Fibroblast of villous mesenchyme (primary cell): ENCODE data around the gene AIG1. TPM values are rescaled to one million over a fixed set of nuclear protein-coding genes. Genes with fewer than 3 reads are reported as not detected.
"Not testable (repeated sequence)": the region's sequence is repeated elsewhere in the genome, so short reads cannot be mapped to it uniquely, and the experiment has no call there.

Experiments used
- DNase-seq: peaks from one replicate; pipeline ENCODE4 v3.0.0-alpha.2; 2010; ENCODE audit warnings: low read depth
- H3K4me3 ChIP-seq: 2 replicates; pipeline ENCODE4 v1.5.1; 2011; ENCODE audit warnings: low read depth, mild to moderate bottlenecking, low read length
- total RNA-seq: library from RNA; depleted of rRNA; stranded (reverse); fragments of >200 nt; gene quantifications from 2 replicates; pipeline ENCODE4 v1.2.3, GENCODE V29; 2012
- TF ChIP-seq, protein P1 (sequence below): IDR thresholded peaks from 2 replicates; pipeline ENCODE4 v1.5.1; 2012; ENCODE audit warnings: low read depth, mild to moderate bottlenecking, low read length; ENCODE audit not compliant: insufficient read depth

The AIG1 gene
- total RNA-seq, 1 donor: 44.9 TPM

DNA sequence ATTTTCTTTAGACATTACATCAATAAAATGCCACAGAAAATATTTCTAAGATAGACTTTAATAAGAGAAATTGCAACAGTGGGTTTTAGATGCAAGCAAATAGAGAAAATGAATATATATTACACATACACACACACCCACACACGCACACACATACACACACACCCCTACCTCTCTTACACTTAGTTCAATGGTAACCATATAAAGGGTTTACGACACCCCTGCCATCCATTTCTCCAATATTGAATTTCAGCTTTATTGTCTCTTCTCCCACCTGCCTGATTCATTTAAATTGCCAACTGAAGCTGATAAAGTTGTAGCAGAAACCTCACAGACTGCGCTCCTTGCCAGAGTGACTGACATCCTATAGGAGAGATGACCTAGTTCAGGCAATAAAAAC, 235.2 kb downstream of the AIG1 start:
- H3K4me3 ChIP-seq: no peak overlapping the region
- TF ChIP-seq, protein P1, sequence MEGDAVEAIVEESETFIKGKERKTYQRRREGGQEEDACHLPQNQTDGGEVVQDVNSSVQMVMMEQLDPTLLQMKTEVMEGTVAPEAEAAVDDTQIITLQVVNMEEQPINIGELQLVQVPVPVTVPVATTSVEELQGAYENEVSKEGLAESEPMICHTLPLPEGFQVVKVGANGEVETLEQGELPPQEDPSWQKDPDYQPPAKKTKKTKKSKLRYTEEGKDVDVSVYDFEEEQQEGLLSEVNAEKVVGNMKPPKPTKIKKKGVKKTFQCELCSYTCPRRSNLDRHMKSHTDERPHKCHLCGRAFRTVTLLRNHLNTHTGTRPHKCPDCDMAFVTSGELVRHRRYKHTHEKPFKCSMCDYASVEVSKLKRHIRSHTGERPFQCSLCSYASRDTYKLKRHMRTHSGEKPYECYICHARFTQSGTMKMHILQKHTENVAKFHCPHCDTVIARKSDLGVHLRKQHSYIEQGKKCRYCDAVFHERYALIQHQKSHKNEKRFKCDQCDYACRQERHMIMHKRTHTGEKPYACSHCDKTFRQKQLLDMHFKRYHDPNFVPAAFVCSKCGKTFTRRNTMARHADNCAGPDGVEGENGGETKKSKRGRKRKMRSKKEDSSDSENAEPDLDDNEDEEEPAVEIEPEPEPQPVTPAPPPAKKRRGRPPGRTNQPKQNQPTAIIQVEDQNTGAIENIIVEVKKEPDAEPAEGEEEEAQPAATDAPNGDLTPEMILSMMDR: no peak
- DNase-seq: no peak

DNA sequence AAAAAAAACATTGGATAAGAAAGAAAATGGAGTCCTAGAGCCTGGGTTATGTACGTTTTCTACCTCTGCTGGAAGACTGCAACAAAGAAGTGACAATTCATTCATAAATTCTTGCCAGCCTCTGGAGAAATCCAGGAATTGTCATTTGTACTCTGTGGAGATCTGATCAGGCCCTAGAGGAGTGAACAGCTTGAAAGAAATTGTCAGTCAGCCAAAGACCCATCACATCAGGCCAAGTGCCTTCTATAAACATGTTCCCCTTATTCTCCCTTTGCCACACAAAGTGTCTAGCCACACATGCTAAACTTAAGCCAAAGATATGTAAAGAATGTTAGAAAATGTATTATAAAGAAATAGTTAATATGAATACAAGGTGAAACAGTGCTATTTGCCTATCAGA, 237.4 kb downstream of the AIG1 start:
- DNase-seq: no peak
- H3K4me3 ChIP-seq: no peak overlapping the region
- TF ChIP-seq, protein P1: no peak

DNA sequence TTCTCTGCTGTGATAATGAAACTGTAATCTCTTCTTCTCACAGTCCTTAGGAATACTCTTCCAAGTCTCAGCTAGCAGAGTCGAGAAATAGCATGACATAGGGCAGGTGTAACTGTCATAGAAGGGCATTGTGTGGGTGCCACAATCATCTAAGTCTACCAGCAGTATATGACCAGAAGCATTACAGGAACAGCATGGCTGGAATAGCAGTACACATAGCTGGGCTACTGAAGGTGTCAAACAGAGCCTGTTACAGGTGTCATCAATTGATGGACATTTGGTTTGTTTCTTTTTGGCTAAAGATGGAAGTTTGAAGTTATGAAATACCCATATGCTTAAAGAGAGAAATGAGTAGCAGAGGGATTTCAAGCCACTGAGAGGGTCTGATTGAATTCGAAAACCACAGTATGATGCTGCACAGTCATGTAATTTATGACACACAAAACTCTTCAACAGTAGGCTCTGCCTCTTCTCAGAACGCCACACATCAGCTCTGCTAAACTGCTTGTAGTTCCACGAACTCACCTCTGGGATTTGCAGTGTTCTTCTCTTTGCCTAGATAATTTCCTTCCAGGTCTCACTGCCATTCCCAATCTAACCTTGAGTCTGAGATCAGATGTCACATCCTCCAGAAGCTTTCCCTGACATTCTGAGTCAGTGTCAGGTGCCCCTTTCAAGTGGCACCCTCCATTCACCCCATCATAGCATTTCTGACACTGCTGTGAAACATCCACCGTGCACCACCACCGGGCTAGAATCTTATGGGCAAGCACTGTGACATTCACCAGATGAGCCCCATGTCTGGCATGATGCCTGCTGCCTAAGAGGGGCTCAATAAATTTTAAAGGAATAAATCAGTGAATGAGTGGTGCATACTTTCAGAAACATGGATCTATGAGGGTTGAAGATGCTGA, 238.8 kb downstream of the AIG1 start:
- H3K4me3 ChIP-seq: no peak overlapping the region
- DNase-seq: no peak
- TF ChIP-seq, protein P1: no peak

DNA sequence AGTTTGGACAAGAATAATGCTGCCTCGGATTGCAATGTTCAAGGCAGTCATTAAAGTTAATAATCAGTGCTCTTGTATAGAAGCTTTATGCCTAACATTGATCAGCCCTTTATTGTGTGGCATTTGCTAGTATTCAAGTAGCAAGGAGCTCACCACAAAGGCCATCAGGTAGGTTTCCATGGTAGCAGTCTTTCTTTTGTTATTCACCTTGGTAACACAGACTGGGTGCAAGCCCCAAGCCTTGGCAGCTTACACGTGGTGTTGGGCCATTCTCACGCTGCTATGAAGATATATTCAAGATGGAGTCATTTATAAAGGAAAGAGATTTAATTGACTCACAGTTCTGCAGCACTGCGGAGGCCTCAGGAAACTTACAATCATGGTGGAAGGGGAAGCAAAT, 240.5 kb downstream of the AIG1 start:
- TF ChIP-seq, protein P1: no peak
- no peak for DNase-seq
- no peak overlapping the region for H3K4me3 ChIP-seq

DNA sequence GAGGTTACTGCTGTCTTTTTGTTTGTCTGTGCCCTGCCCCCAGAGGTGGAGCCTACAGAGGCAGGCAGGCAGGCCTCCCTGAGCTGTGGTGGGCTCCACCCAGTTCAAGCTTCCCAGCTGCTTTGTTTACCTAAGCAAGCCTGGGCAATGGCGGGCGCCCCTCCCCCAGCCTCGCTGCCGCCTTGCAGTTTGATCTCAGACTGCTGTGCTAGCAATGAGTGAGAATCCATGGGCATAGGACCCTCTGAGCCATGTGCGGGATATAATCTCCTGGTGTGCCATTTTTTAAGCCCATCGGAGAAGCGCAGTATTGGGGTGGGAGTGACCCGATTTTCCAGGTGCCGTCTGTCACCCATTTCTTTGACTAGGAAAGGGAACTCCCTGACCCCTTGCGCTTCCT, 247.1 kb downstream of the AIG1 start:
- H3K4me3 ChIP-seq, DNase-seq: not testable (repeated sequence)

DNA sequence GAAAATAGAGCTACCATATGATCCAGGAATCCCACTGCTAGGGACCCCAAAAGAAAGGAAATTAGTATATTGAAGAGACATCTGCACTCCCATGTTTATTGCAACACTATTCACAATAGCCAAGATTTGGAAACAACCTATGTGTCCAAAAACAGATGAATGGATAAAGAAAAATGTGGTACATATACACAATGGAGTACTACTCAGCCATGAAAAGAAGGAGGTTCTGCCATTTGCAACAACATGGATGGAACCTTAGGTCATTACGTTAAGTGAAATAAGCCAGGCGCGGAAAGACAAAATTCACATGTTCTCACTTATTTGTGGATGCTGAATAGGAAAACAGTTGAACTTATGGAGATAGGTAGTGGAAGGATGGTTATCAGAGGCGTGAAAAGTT, 252.5 kb downstream of the AIG1 start:
- no peak for DNase-seq
- no peak overlapping the region for H3K4me3 ChIP-seq
- TF ChIP-seq, protein P1: no peak

DNA sequence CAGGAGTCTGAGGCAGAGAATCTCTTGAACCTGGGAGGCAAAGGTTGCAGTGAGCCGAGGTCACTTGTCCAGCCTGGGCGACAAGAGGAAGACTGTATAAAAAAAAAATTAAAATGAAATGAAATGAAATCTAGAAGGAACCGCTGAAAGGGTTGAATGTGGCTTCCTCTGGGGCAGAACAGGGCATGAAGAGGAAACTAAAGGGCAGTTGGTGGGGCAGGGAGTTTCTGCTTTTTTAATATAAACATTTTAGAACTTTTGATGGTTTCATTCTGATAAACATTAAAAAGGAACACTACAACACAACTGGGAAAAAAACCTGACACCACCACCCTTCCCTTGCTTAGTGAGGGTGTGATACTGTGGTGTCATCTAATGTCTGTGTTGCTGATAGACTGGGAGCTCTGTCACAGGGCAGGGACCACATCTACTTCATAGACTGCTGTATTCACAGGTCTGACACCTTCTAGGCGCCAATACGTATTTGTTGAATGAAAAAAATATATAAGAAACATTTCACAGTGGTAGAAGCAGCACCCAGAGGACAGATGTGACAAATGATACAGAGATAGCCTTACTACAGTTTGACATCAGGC, 260.9 kb downstream of the AIG1 start:
- no peak overlapping the region for H3K4me3 ChIP-seq
- TF ChIP-seq, protein P1: no peak
- no peak for DNase-seq
